GM12892 (cell line): Measurements from ENCODE around the gene SLC39A11.

Source experiments
- POLR2A ChIP-seq: IDR thresholded peaks from 2 replicates; pipeline ENCODE4 v1.6.1; 2011; ENCODE audit warnings: low read depth, low read length, control low read depth
- POLR2AphosphoS5 ChIP-seq: IDR thresholded peaks from 2 replicates; pipeline ENCODE4 v1.6.1; 2011; ENCODE audit warnings: low read depth, low read length, control low read depth

DNA sequence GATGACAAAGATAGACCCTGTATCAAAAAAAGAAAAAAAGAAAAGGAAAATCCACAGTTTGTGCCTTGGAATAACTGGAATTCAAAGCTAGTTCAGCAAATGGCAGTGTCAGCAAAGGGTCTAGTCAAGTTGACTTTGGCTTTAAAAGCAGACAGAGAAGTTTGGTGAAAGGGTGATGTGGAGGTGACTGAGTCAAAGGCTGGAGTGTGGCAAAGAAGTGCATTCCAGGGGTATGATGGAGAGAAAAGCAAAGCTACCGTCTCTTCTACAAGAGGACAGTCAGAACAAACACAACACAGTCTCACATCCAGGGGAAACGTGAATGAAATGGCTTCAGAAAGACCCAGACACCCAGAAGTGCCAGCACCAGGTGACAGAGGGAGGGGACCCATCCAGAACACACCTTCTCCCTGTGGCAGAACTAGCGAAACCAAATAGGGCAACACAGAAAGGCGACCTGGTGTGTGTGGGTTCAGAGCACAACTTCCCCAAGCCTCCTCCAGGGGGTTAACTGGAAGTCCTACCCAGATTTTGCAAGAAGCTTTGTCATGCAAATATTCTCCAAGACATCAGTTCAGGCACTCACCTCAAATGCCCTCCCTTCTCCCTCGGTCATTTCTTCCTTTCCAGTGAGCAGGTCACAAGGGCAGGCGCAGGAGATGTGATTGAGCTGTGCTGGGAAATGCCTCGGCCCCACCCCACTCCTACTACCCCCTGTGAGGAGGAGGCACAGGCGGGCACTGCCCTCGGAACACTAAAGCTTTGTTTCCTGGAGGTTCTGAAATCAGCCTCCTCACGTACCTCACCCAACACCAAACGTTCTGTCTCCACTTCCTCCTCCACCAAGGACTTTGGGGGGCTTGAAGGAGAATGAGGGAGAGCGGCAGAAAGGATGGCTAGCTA lies 489.7 kb downstream of the SLC39A11 start:
- TF ChIP-seq POLR2A (no peak), POLR2AphosphoS5 (no peak)
